Putamen (tissue), 1 donor: ENCODE data around the gene NTRK3.

ENCODE experiments used
- DNase-seq: peaks from one replicate; pipeline ENCODE4 v3.0.0-alpha.2; 2016; ENCODE audit warnings: low spot score

The NTRK3 gene

DNA sequence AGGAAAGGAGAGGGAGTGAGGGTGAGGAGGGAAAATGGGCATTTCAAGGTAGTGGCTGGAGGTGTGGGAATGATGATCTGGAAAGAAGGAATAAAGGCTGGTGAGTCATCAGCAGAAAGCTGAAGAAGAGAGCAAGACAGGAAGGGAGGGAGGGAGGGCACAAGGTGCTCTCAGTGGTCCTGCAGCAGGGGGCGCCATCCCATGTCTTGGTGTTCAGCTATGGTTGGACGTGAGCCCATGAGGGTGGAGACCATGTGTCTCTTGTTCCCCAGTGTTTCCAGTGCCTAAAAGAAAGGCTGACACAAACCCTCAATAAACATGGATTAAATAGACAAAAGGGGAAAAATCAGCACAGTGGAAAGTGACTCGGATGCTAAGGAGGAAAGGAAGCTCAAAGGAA lies 228.5 kb downstream of the NTRK3 start:
- no peak for DNase-seq

DNA sequence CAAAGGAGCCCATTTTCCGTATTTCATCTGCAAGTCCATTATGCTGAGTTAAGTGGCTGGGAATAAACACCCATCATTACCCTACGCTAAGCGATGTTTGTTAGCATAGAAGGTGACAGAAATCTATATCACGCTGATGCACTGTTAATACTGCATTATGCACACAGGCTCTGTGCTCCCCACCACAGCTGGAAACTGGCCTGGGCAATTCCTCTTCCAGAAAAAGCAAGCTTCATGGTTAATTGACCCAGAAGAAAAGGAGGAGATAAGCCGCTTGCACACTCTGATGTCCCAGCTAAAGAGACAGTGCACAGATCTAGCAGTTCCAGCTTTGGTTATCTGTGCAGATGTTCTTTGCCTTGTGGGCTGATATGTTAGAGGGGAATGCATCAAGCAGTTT lies 232.6 kb downstream of the NTRK3 start:
- DNase-seq, result no peak

- DNase-seq, result no peak
Measured at GRCh38 chr15:88022716-88023115, 233.8 kb downstream of the NTRK3 start.

DNA sequence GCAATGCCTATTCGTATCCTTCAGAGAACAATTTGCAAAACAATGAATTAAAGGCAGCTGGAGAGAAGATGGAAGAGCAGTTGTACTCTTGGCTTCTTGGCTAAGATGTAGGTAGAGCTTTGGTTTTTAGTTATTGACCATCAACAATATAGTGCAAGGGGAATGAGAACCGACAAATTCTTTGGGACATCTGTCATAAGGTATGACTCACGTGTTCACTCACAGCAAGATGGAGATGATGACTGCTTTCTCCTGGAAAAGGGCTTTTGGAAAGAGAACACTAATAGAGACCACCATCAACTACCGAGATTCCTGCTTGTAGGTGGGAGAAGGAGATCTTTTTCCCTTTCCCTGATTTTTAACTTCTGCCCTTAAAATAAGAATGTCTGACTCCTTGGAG lies 234.9 kb downstream of the NTRK3 start:
- no peak for DNase-seq

GRCh38 chr15:88020806-88021205 lies 235.7 kb downstream of the NTRK3 start:
- no peak for DNase-seq

- no peak for DNase-seq
Measured at GRCh38 chr15:88019656-88020055, 236.9 kb downstream of the NTRK3 start.

- peak; percentile 45 for DNase-seq
Measured at GRCh38 chr15:88018869-88019641, 237.5 kb downstream of the NTRK3 start.

- no peak for DNase-seq
Measured at GRCh38 chr15:88017753-88018152, 238.8 kb downstream of the NTRK3 start.

GRCh38 chr15:88016406-88016805 lies 240.1 kb downstream of the NTRK3 start:
- DNase-seq, result no peak

DNA sequence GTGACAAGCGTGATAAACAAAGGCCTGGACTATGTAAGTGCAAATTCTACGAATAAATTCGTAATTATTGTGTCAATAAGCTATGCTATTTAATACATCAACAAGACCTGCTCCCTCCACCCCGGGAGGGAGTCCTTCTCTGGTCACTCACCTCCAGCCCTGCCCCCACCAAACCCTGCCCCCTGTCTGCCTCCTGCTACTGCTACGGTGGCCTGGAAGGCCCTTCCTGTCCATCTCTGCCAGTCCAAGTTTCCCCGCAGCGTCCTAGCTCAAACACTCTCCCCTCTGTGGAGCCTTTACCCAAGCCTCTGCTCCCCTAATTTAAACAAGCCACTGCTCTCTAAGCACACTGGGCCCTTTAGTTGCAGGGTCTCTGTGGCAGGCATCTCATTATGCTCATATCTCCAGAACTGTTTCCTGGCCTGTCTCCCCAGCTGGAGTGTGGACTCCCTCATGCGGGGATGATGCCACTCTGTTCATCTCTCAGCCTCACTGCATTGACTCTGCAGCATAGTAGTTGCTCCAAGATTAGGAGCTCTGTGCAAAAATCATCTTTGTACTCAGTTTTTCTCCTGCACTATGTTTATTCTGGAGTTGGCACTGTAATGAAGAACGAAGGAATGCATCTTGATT lies 241.2 kb downstream of the NTRK3 start:
- no peak for DNase-seq

GRCh38 chr15:88014454-88015160 lies 241.9 kb downstream of the NTRK3 start:
- no peak for DNase-seq

DNA sequence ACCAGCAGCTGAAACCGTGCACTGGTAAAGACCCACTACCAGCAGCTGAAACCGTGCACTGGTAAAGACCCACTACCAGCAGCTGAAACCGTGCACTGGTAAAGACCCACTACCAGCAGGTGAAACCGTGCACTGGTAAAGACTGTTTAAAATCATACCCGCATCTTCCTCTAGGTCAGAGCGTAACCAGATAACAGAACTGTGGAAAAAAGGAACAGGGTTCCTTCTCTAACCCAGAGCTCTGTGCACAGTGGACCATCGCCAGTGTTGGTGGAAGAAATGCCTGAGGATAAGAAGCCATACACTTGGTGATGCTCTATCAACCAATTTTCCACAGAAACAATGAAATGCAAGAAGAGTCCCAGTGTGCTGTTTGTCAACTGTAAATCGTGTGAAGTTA lies 243.4 kb downstream of the NTRK3 start:
- no peak for DNase-seq

- no peak for DNase-seq
Measured at GRCh38 chr15:88012688-88013087, 243.9 kb downstream of the NTRK3 start.

- DNase-seq, result no peak
Measured at GRCh38 chr15:88012233-88012632, 244.3 kb downstream of the NTRK3 start.

- DNase-seq, result no peak
Measured at GRCh38 chr15:88011533-88011932, 245.0 kb downstream of the NTRK3 start.

DNA sequence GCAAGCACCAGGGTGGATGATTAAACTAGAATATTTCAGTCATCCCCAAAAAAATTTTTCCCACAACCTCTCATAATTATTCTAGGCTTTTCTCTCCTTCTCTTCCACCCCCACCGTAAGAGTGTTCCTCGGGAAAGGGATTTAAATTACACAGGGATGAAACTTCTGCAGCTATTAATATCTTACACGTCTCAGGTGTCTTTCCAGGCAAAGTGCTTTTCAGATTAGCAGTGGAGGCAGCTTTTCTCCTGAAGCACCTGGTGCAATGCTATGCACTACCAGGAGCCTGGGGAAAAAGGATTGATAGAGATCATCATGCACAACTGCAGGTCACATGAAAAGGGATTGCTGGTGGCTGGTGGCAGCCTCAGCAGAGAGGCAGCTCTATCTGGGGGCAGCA lies 250.4 kb downstream of the NTRK3 start:
- peak; percentile 78 for DNase-seq

- DNase-seq, result no peak
Measured at GRCh38 chr15:88004399-88004798, 252.1 kb downstream of the NTRK3 start.

DNA sequence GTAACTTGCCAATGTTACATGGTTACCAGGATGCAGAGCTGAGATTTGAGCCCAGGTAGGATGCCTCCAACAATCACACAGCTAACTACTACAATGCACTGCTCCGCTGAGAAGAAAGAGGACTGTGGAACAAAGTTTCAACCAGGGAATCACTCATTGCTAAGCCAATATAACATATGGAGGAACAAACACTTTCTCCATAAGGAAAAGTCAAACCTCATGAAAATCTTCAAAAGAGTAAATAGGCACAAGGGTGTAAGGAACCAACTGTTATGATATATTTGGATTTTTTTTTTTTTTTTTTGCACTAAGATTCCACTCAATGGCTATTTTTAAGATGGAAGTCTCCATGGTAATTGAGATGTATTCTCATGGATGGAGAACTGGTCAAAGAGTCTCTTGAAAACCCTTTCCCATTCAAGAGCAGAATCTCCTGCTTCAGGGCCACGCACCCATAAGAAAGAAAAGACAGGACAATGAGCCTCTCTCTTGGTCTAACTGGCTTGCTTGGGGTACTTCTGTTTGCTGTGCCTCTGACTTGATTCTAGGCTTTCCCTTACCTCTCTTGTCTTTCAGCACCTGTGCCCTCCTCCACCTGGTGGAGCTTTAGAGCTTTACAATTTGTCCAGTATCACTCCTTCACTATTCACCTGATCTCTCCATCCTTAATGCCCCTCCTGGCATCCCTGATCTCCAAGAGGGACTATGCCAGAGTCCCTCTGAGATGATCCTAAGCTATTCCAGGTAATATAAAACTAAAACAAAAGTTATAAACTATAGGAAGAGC lies 252.8 kb downstream of the NTRK3 start:
- no peak for DNase-seq

DNA sequence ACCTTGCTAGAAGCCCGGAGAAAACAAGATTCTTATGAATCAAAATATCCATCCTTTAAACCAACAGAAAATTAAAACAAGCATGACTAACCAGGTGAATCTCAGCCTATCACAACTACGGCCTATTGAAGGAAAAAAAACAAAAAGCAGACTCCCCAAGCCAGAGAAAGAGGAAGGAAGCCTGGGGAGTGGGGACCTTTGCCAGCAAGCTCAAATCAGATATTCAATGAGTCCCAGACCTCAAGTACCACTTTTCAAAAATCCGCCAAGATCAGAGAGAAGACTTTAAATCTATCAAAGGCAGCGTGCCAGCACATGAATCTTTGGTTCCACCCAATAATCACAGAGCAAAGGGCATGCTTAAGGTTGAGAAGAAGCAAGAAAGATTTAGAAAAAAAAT lies 253.8 kb downstream of the NTRK3 start:
- DNase-seq, result no peak

DNA sequence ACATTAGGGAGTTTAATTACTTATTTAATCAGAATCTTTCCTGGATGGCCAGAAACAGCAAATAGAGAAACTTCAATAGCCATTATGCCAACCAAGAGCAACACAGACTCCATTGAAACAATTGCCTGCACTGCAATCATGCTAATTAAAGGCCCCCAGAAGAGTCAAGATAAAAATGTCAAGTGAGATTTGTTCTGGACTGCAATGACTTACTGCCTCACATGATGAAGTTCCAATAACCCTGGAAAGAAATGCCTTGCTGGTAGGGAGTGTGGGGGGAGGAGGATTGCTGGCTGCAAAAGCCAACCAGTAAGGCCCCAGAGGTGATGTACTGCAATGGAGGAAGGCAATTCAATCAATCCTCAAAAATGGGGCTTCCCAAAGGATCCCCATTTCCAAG lies 257.9 kb downstream of the NTRK3 start:
- no peak for DNase-seq

DNA sequence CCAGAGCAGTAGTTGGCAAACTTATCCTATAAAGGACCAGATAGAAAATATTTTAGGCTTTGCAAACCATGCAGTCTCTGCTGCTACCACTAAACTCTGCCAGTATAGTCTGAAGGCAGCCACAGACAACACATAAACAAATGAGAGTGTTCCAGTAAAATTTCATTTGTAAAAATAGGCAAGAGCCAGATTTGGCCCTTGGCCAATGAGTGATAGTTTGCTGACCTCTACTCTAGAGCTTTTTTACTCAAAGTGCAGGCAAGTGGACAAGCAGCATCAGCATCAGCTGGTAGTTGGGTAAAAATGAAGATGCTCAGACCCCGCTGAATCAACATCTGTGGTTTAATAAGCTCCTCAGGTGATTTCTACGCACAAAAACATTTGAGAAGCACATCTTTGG lies 269.8 kb downstream of the NTRK3 start:
- DNase-seq, result no peak

- no peak for DNase-seq
Measured at GRCh38 chr15:87985451-87985850, 271.1 kb downstream of the NTRK3 start.
